Stimulated activated CD4-positive, alpha-beta T cell treated with anti-CD3 and anti-CD28 coated beads, Interleukin-15, amount 100 ng/mL, for 1 hour (primary cell): ENCODE data around the gene NVL.

Source experiments
- DNase-seq, 2 donors: peaks; one replicate each; pipeline ENCODE4 v3.0.0-alpha.2; 2020; ENCODE audit warnings: low read depth in 1 of 2, low spot score in 1 of 2

Gene NVL

GRCh38 chr1:224199679-224200078 lies 130.3 kb downstream of the NVL start:
- no peak for DNase-seq

- DNase-seq, result no peak
Observed at GRCh38 chr1:224198572-224198971, 131.4 kb downstream of the NVL start.

GRCh38 chr1:224196813-224197600 lies 133.0 kb downstream of the NVL start:
- DNase-seq, result no peak

GRCh38 chr1:224193319-224193966 lies 136.5 kb downstream of the NVL start:
- no peak for DNase-seq

- DNase-seq, result no peak
Observed at GRCh38 chr1:224192082-224192788, 137.7 kb downstream of the NVL start.

- DNase-seq, result no peak
Observed at GRCh38 chr1:224189561-224189960, 140.4 kb downstream of the NVL start.

- DNase-seq, result no peak
Observed at GRCh38 chr1:224188286-224188685, 141.7 kb downstream of the NVL start.

GRCh38 chr1:224185208-224185607 lies 144.8 kb downstream of the NVL start:
- DNase-seq, result no peak

- peak; percentile 34 to 47 for DNase-seq
Observed at GRCh38 chr1:224183591-224184312, 146.2 kb downstream of the NVL start.

GRCh38 chr1:224182866-224183590 lies 146.9 kb downstream of the NVL start, which contains the start of gene DEGS1:
Gene DEGS1 (plus strand): TSS chr1:224183240. CDS start chr1:224183337, 97 bp downstream.
- DNase-seq, result peak; percentile 68 to 71

- peak; percentile 4 to 19 for DNase-seq
Observed at GRCh38 chr1:224182057-224182865, 147.7 kb downstream of the NVL start.

GRCh38 chr1:224181453-224181810 lies 148.5 kb downstream of the NVL start:
- no peak for DNase-seq

- no peak for DNase-seq
Observed at GRCh38 chr1:224180783-224181452, 149.1 kb downstream of the NVL start.

- no peak for DNase-seq
Observed at GRCh38 chr1:224178894-224179293, 151.1 kb downstream of the NVL start.

- DNase-seq, result no peak
Observed at GRCh38 chr1:224177356-224177999, 152.5 kb downstream of the NVL start.
